ENCODE data around the gene MYCBP2. TPM values are rescaled to one million over a fixed set of nuclear protein-coding genes. Genes with fewer than 3 reads are reported as not detected.

Gene MYCBP2
- total RNA-seq, 1 donor from 2014 or later, result 75.4 TPM

DNA sequence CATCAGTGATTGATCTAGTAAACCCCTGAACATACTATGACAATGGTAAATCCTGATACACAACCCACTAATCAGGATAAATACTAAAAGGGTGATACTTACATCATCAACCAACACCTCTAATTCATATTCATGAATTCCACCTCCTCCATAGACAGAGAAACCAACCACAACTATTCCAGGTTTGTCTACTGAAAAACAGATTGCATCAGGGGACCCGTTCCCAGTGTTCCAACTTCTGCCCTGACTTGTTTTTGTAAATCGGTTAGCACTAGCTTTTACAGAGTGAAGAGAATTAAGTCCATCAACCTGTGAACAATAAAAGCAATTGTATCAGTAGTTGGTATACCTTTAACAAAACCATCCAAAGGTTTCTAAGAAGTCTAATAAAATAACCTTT lies 149.2 kb downstream of the MYCBP2 start:
- TF ChIP-seq, protein P1, sequence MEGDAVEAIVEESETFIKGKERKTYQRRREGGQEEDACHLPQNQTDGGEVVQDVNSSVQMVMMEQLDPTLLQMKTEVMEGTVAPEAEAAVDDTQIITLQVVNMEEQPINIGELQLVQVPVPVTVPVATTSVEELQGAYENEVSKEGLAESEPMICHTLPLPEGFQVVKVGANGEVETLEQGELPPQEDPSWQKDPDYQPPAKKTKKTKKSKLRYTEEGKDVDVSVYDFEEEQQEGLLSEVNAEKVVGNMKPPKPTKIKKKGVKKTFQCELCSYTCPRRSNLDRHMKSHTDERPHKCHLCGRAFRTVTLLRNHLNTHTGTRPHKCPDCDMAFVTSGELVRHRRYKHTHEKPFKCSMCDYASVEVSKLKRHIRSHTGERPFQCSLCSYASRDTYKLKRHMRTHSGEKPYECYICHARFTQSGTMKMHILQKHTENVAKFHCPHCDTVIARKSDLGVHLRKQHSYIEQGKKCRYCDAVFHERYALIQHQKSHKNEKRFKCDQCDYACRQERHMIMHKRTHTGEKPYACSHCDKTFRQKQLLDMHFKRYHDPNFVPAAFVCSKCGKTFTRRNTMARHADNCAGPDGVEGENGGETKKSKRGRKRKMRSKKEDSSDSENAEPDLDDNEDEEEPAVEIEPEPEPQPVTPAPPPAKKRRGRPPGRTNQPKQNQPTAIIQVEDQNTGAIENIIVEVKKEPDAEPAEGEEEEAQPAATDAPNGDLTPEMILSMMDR (conservative IDR thresholded peaks at IDR 0.05), result no peak
- Mint-ChIP-seq H3K9me3 (no peaks in the 10 kb centered on the region), H3K4me1 (no peaks in the 10 kb centered on the region), H3K27ac (ENCODE audit: unreplicated experiment) (no peak overlapping the region), H3K4me3 (no peak overlapping the region), H3K27me3 (ENCODE audit: low read depth) (no peaks in the 10 kb centered on the region), H3K36me3 (ENCODE audit: low read depth) (peaks cover 14% of the 10 kb centered on the region)
- no peak for DNase-seq (ENCODE audit: low read depth, low spot score)

DNA sequence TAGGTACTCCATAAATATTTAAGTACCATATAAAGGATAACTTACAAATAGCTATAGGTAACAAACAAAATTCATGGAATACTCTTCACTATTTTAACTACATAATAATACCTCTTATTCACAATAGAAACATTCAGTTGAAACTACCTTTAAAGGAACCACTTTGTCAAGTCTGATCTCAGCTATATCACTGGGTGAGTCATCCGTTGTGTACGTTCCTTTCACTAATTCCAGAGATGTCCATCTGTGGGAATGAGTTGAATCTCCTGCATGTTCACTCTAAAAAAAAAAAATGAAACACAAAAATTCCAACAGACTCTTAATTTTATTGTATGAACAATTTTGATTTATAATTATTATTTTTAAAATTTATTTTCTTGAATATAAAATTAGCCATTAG lies 150.5 kb downstream of the MYCBP2 start:
- no peaks in the 10 kb centered on the region for H3K9me3 Mint-ChIP-seq
- no peaks in the 10 kb centered on the region for H3K4me1 Mint-ChIP-seq
- DNase-seq (ENCODE audit: low read depth, low spot score), result no peak
- no peak overlapping the region for H3K4me3 Mint-ChIP-seq
- H3K27ac Mint-ChIP-seq (ENCODE audit: unreplicated experiment), result no peak overlapping the region
- TF ChIP-seq, protein P1 (conservative IDR thresholded peaks at IDR 0.05), result no peak
- H3K27me3 Mint-ChIP-seq (ENCODE audit: low read depth), result no peaks in the 10 kb centered on the region
- H3K36me3 Mint-ChIP-seq (ENCODE audit: low read depth), result peaks cover 17% of the 10 kb centered on the region

DNA sequence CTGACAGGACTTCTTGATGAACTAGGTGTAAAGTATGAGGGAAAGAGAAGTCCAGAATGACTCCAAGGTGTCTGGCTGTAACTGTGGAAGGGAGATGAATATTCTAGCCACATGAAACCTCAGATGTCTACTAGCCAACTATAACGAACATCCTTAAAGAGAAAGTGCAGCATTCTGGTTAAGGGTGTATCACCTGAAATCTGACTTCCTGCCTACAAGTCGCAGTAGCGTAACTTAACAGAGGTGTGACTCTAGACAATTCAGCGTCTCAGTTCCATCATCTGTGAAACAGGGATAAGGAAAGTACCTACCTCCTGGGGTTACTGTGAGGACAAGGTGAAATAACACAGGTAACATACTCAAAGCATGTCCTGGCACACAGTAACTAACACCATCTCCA lies 154.2 kb downstream of the MYCBP2 start:
- TF ChIP-seq, protein P1 (conservative IDR thresholded peaks at IDR 0.05), result no peak
- Mint-ChIP-seq H3K4me1 (no peaks in the 10 kb centered on the region), H3K4me3 (no peak overlapping the region), H3K27me3 (ENCODE audit: low read depth) (no peaks in the 10 kb centered on the region), H3K27ac (ENCODE audit: unreplicated experiment) (no peak overlapping the region), H3K36me3 (ENCODE audit: low read depth) (peaks cover 15% of the 10 kb centered on the region), H3K9me3 (no peaks in the 10 kb centered on the region)
- DNase-seq (ENCODE audit: low read depth, low spot score), result no peak

DNA sequence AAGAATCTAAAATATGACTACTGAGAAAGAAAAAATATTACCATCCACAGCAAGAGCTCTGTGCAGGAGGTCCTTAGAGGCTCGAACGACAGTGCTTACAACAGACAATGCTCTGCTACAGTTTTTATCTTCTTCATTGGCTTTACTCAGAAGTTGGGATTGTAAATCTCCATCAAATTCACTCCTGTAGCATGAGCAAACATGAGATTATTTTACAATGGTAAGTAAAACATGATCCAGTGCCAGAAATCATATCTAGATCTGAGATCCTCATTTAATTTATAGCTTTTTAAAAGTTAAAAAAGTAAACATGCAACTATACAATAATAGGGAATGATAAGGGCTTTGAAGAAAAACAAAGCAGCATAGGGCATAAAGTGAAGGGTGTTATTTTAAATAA lies 155.4 kb downstream of the MYCBP2 start:
- H3K27me3 Mint-ChIP-seq (ENCODE audit: low read depth), result no peaks in the 10 kb centered on the region
- no peaks in the 10 kb centered on the region for H3K4me1 Mint-ChIP-seq
- peaks cover 13% of the 10 kb centered on the region for H3K36me3 Mint-ChIP-seq (ENCODE audit: low read depth)
- H3K27ac Mint-ChIP-seq (ENCODE audit: unreplicated experiment), result no peak overlapping the region
- H3K9me3 Mint-ChIP-seq, result no peaks in the 10 kb centered on the region
- DNase-seq (ENCODE audit: low read depth, low spot score), result no peak
- H3K4me3 Mint-ChIP-seq, result no peak overlapping the region
- TF ChIP-seq, protein P1 (conservative IDR thresholded peaks at IDR 0.05), result no peak

DNA sequence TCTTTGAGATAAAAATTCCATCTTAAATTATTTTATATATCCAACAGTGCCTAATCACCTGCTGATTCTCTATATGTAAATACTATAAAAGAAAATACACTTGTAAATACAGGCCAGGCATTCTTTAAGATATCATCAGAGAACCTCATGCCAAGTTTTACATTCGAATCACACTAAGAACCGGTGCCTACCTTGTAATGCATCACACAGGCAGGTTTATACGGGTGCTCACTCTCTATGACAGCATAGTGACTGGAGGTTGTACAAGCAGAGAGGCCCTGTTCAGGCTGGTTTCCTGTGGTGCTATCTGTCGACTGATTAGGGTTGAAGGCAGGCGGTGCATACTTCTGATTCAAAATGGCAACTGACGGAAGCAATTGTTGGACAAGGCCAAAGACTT lies 158.7 kb downstream of the MYCBP2 start:
- Mint-ChIP-seq H3K4me1 (no peaks in the 10 kb centered on the region), H3K9me3 (no peaks in the 10 kb centered on the region), H3K27ac (ENCODE audit: unreplicated experiment) (no peak overlapping the region), H3K4me3 (no peak overlapping the region), H3K27me3 (ENCODE audit: low read depth) (no peaks in the 10 kb centered on the region), H3K36me3 (ENCODE audit: low read depth) (peaks cover 18% of the 10 kb centered on the region)
- TF ChIP-seq, protein P1 (conservative IDR thresholded peaks at IDR 0.05), result no peak
- DNase-seq (ENCODE audit: low read depth, low spot score), result no peak

DNA sequence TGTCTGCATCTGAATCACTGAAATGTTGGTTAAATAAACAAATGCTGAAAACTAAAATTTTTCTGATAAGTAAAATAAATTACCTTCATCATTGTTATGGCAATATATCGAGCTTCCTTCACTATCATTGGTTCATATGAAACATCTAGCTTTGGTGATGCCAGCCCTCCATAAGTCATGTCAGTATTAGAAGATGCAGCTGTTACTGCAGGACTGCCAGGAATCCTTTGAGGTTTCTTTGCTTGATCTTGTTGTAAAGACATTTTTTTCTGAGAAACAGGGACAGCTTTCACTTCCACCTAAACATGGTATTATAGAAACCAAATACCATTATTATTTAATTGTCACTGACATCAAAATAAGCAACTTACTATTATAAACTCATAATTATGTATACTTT lies 176.2 kb downstream of the MYCBP2 start:
- Mint-ChIP-seq H3K27ac (ENCODE audit: unreplicated experiment) (no peak overlapping the region), H3K4me3 (no peak overlapping the region), H3K36me3 (ENCODE audit: low read depth) (peaks cover 13% of the 10 kb centered on the region), H3K4me1 (no peaks in the 10 kb centered on the region), H3K27me3 (ENCODE audit: low read depth) (no peaks in the 10 kb centered on the region), H3K9me3 (no peaks in the 10 kb centered on the region)
- DNase-seq (ENCODE audit: low read depth, low spot score), result no peak
- TF ChIP-seq, protein P1 (conservative IDR thresholded peaks at IDR 0.05), result no peak
